Nephron (organoid): ENCODE measurements around the gene PDLIM4.

Experiments
- H3K27ac Mint-ChIP-seq, 3 experiments: 2 replicates each; pipeline ENCODE4 v1.8.0; 2020; ENCODE audit warnings: mixed read lengths in 3 of 3, mild to moderate bottlenecking in 2 of 3, moderate library complexity in 1 of 3
- H3K27me3 Mint-ChIP-seq: 2 replicates; pipeline ENCODE4 v1.8.0; 2021; ENCODE audit warnings: low read depth, mild to moderate bottlenecking, moderate library complexity, mixed read lengths
- H3K36me3 Mint-ChIP-seq: 2 replicates; pipeline ENCODE4 v1.8.0; 2020; ENCODE audit warnings: low read depth, mixed read lengths
- H3K4me1 Mint-ChIP-seq: 2 replicates; pipeline ENCODE4 v1.8.0; 2020; ENCODE audit warnings: mixed read lengths
- H3K4me3 Mint-ChIP-seq, 3 experiments: 2 replicates each; pipeline ENCODE4 v1.8.0; 2020; ENCODE audit warnings: mild to moderate bottlenecking in 3 of 3, mixed read lengths in 3 of 3, moderate library complexity in 2 of 3
- H3K9me3 Mint-ChIP-seq: 2 replicates; pipeline ENCODE4 v1.8.0; 2020; ENCODE audit warnings: mixed read lengths
- CTCF ChIP-seq, 3 experiments: fragments of 200-600 bp; sonication (generic); IDR thresholded peaks; one replicate each; pipeline ENCODE4 v1.5.0; 2021; ENCODE audit warnings: antibody characterized with exemption in 3 of 3; ENCODE audit not compliant: unreplicated experiment in 3 of 3

The PDLIM4 gene

GRCh38 chr5:132264546-132265335 lies 7.2 kb downstream of the PDLIM4 start:
- Mint-ChIP-seq H3K27ac (peak overlapping the region; percentile 19 to 95 (median 86)), H3K4me1 (peaks cover 87% of the 10 kb centered on the region), H3K4me3 (peak overlapping the region in 1 of 3 experiments; percentile 26), H3K36me3 (peaks cover 35% of the 10 kb centered on the region), H3K27me3 (peaks cover 4% of the 10 kb centered on the region), H3K9me3 (no peaks in the 10 kb centered on the region)
- TF ChIP-seq CTCF (IDR thresholded peaks at IDR 0.05; ENCODE audit: unreplicated experiment in 3 of 3) = no peak

DNA sequence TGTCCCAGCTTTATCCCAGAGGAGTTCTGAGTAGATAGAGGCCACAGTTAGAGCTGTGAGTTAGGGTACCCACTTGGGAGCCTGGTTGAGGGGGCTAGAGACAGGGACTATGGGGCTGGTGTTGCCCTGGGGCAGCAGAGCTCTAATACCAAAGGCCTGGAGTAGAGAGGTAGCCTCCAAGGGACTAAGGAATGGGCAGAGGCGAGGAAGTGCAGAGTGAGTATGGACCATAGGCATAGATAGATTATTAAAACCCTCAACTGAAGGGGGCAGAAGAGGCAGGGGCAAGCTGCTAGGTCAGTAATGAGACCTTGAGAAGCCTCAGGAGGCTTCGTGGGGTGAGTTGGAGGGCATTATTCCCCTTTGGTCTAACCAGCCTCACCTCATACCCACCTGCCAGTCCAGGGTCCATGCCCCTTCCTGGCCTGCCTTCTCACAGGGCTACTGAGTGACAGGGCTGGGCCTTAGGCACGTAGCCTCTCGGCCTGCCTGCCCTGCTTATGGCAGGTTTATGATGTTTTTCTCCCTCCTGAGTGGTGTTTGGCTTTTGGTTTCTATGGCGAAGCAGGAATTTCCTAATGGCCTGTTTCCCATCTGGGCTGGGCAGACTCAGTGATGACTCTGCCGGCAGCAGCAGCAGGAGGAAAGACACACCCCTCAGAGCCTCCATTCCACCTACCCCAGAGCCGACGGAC lies 8.0 kb downstream of the PDLIM4 start:
- no peak for TF ChIP-seq CTCF (IDR thresholded peaks at IDR 0.05; ENCODE audit: unreplicated experiment in 3 of 3)
- peak overlapping the region in 1 of 3 experiments; percentile 46 for H3K4me3 Mint-ChIP-seq
- peaks cover 33% of the 10 kb centered on the region for H3K36me3 Mint-ChIP-seq
- peaks cover 4% of the 10 kb centered on the region for H3K27me3 Mint-ChIP-seq
- no peaks in the 10 kb centered on the region for H3K9me3 Mint-ChIP-seq
- H3K4me1 Mint-ChIP-seq = peaks cover 83% of the 10 kb centered on the region
- H3K27ac Mint-ChIP-seq = peak overlapping the region; percentile 74 to 95 (median 86)

DNA sequence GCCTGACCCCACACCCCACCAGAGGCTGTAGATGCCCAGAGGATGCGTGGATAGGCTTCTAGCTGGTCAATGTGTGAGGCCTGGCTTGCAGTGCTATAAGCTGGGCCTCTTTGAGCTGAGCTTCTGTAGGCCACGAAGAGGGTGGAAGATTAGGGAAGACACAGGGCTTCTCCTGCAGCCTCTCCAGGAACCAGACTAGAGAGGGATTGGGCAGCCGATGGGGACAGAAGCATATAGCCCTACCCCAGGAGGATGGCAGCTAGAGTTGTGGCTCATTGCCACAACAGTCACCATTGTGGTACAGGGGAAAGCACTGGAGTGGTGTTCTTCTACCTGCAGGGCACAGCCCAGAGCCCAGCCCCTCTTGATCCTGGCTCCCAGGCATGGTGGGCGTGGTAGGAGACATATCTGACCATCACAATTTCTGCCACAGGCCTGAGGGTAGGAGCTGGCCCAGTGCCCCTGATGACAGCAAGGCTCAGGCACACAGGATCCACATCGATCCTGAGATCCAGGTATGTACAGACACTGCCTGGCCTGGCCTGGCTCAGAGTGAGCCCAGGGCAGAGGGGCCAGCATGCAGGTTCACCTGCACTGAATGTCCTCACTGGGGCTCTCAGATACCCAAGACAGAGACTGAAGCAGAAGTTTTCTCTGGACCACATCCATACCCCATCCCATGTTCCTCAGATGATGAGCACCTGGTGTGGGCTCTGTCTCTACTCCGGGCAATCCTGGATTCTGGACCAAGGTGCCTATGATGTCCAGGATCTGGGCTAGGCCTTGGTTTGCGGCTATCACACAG lies 8.7 kb downstream of the PDLIM4 start:
- peaks cover 31% of the 10 kb centered on the region for H3K36me3 Mint-ChIP-seq
- H3K4me1 Mint-ChIP-seq = peaks cover 84% of the 10 kb centered on the region
- no peaks in the 10 kb centered on the region for H3K9me3 Mint-ChIP-seq
- H3K27me3 Mint-ChIP-seq = peaks cover 4% of the 10 kb centered on the region
- TF ChIP-seq CTCF (IDR thresholded peaks at IDR 0.05; ENCODE audit: unreplicated experiment in 3 of 3) = no peak
- H3K27ac Mint-ChIP-seq = peak overlapping the region; percentile 74 to 95 (median 86)
- peak overlapping the region in 1 of 3 experiments; percentile 46 for H3K4me3 Mint-ChIP-seq

DNA sequence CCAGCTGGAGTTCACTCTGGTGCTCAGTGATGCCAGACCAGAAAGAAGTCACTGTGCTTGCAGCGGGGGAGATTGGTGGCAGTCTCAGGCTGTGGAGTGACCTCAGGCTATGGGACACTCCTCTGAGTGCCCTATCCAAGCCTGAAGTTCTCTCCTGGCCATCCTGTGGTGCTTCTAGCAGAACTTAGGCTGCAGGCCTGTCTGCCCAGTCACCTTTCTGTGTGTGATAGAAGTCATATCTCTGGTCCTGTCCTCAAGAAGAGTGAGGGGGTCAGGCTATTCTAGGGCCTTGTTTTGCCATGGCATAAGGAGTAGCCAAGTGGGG lies 9.3 kb downstream of the PDLIM4 start:
- Mint-ChIP-seq H3K27me3 (peaks cover 4% of the 10 kb centered on the region), H3K4me1 (peaks cover 80% of the 10 kb centered on the region), H3K9me3 (no peaks in the 10 kb centered on the region), H3K4me3 (no peak overlapping the region), H3K27ac (peak overlapping the region in 2 of 3 experiments; percentile 20 to 26), H3K36me3 (peaks cover 28% of the 10 kb centered on the region)
- TF ChIP-seq CTCF (IDR thresholded peaks at IDR 0.05; ENCODE audit: unreplicated experiment in 3 of 3) = no peak

- peaks cover 76% of the 10 kb centered on the region for H3K4me1 Mint-ChIP-seq
- H3K27me3 Mint-ChIP-seq = peaks cover under 1% of the 10 kb centered on the region
- peaks cover 29% of the 10 kb centered on the region for H3K36me3 Mint-ChIP-seq
- H3K9me3 Mint-ChIP-seq = no peaks in the 10 kb centered on the region
- no peak overlapping the region for H3K4me3 Mint-ChIP-seq
- H3K27ac Mint-ChIP-seq = peak overlapping the region in 2 of 3 experiments; percentile 13 to 53
- no peak for TF ChIP-seq CTCF (IDR thresholded peaks at IDR 0.05; ENCODE audit: unreplicated experiment in 3 of 3)
These were observed 9.8 kb downstream of the PDLIM4 start for GRCh38 chr5:132267166-132267739.
